ENCODE measurements around the gene COQ10A.
A peak's percentile ranks its signal among the peaks of the same experiment; 100 is the strongest.

COQ10A gene

GRCh38 chr12:56299853-56300643 lies 33.3 kb downstream of the COQ10A start, which contains the start of gene CS:
Gene CS (minus strand): TSS chr12:56300330. CDS start chr12:56300201, 129 bp downstream.
- peak; percentile 96 for DNase-seq (ENCODE audit: low read depth)

GRCh38 chr12:56300644-56301464 lies 34.1 kb downstream of the COQ10A start:
- no peak for TF ChIP-seq CTCF (conservative IDR thresholded peaks at IDR 0.05; ENCODE audit: control insufficient read depth, insufficient read depth, low read depth, low read length)
- H3K4me3 ChIP-seq (ENCODE audit: control insufficient read depth, low read depth, low read length): peak overlapping the region; percentile 97
- DNase-seq (ENCODE audit: low read depth): no peak

More at GRCh38 chr12:56299853-56300643, 33.3 kb downstream of the COQ10A start, which contains the start of gene CS:
- TF ChIP-seq CTCF (conservative IDR thresholded peaks at IDR 0.05; ENCODE audit: control insufficient read depth, insufficient read depth, low read depth, low read length): no peak
- H3K4me3 ChIP-seq (ENCODE audit: control insufficient read depth, low read depth, low read length): peak within 1 kb of the TSS; percentile 97

GRCh38 chr12:56304276-56304675 lies 37.5 kb downstream of the COQ10A start:
- no peak for TF ChIP-seq CTCF (conservative IDR thresholded peaks at IDR 0.05; ENCODE audit: control insufficient read depth, insufficient read depth, low read depth, low read length)
- no peak overlapping the region for H3K4me3 ChIP-seq (ENCODE audit: control insufficient read depth, low read depth, low read length)
- DNase-seq (ENCODE audit: low read depth): no peak

GRCh38 chr12:56304872-56305590 lies 38.3 kb downstream of the COQ10A start:
- no peak overlapping the region for H3K4me3 ChIP-seq (ENCODE audit: control insufficient read depth, low read depth, low read length)
- TF ChIP-seq CTCF (conservative IDR thresholded peaks at IDR 0.05; ENCODE audit: control insufficient read depth, insufficient read depth, low read depth, low read length): no peak
- no peak for DNase-seq (ENCODE audit: low read depth)

- DNase-seq (ENCODE audit: low read depth): no peak
- H3K4me3 ChIP-seq (ENCODE audit: control insufficient read depth, low read depth, low read length): no peak overlapping the region
- TF ChIP-seq CTCF (conservative IDR thresholded peaks at IDR 0.05; ENCODE audit: control insufficient read depth, insufficient read depth, low read depth, low read length): no peak
Measured at GRCh38 chr12:56307221-56307965, 40.7 kb downstream of the COQ10A start.

GRCh38 chr12:56308714-56309113 lies 42.0 kb downstream of the COQ10A start:
- H3K4me3 ChIP-seq (ENCODE audit: control insufficient read depth, low read depth, low read length): no peak overlapping the region
- TF ChIP-seq CTCF (conservative IDR thresholded peaks at IDR 0.05; ENCODE audit: control insufficient read depth, insufficient read depth, low read depth, low read length): no peak
- no peak for DNase-seq (ENCODE audit: low read depth)
